ENCODE measurements around the gene PTPRS.

Gene PTPRS

GRCh38 chr19:5321066-5321642, 19.5 kb downstream of the PTPRS start:
- no peak for DNase-seq (ENCODE audit: low read depth)
- no peak overlapping the region for H3K4me3 ChIP-seq (ENCODE audit: low read depth, low read length)
- TF ChIP-seq CTCF (IDR thresholded peaks at IDR 0.05; ENCODE audit: low read depth, low read length, missing control alignments) = no peak
- in situ Hi-C loops (cut with HindIII; ENCODE audit: low sequenced_read_pairs) = no loop called here

GRCh38 chr19:5319516-5319915, 21.1 kb downstream of the PTPRS start:
- no peak for DNase-seq (ENCODE audit: low read depth)
- no peak overlapping the region for H3K4me3 ChIP-seq (ENCODE audit: low read depth, low read length)
- in situ Hi-C loops (cut with HindIII; ENCODE audit: low sequenced_read_pairs) = no loop called here
- no peak for TF ChIP-seq CTCF (IDR thresholded peaks at IDR 0.05; ENCODE audit: low read depth, low read length, missing control alignments)

GRCh38 chr19:5318306-5318705, 22.3 kb downstream of the PTPRS start:
- H3K4me3 ChIP-seq (ENCODE audit: low read depth, low read length) = no peak overlapping the region
- DNase-seq (ENCODE audit: low read depth) = no peak
- in situ Hi-C loops (cut with HindIII; ENCODE audit: low sequenced_read_pairs) = no loop called here
- TF ChIP-seq CTCF (IDR thresholded peaks at IDR 0.05; ENCODE audit: low read depth, low read length, missing control alignments) = no peak

GRCh38 chr19:5317321-5317720, 23.3 kb downstream of the PTPRS start:
- H3K4me3 ChIP-seq (ENCODE audit: low read depth, low read length) = no peak overlapping the region
- no peak for TF ChIP-seq CTCF (IDR thresholded peaks at IDR 0.05; ENCODE audit: low read depth, low read length, missing control alignments)
- in situ Hi-C loops (cut with HindIII; ENCODE audit: low sequenced_read_pairs) = no loop called here
- no peak for DNase-seq (ENCODE audit: low read depth)

- H3K4me3 ChIP-seq (ENCODE audit: low read depth, low read length) = no peak overlapping the region
- no peak for DNase-seq (ENCODE audit: low read depth)
- in situ Hi-C loops (cut with HindIII; ENCODE audit: low sequenced_read_pairs) = no loop called here
- no peak for TF ChIP-seq CTCF (IDR thresholded peaks at IDR 0.05; ENCODE audit: low read depth, low read length, missing control alignments)
These were observed 24.5 kb downstream of the PTPRS start for GRCh38 chr19:5316138-5316537.

- DNase-seq (ENCODE audit: low read depth) = no peak
- in situ Hi-C loops (cut with HindIII; ENCODE audit: low sequenced_read_pairs) = no loop called here
- H3K4me3 ChIP-seq (ENCODE audit: low read depth, low read length) = no peak overlapping the region
- no peak for TF ChIP-seq CTCF (IDR thresholded peaks at IDR 0.05; ENCODE audit: low read depth, low read length, missing control alignments)
These were observed 25.7 kb downstream of the PTPRS start for GRCh38 chr19:5314907-5315298.
